Measurements from ENCODE around the gene MRPL36. TPM values are rescaled to one million over a fixed set of nuclear protein-coding genes. Genes with fewer than 3 reads are reported as not detected.

The MRPL36 gene
- total RNA-seq, 1 donor from 2014 or later, result 26.2 TPM

DNA sequence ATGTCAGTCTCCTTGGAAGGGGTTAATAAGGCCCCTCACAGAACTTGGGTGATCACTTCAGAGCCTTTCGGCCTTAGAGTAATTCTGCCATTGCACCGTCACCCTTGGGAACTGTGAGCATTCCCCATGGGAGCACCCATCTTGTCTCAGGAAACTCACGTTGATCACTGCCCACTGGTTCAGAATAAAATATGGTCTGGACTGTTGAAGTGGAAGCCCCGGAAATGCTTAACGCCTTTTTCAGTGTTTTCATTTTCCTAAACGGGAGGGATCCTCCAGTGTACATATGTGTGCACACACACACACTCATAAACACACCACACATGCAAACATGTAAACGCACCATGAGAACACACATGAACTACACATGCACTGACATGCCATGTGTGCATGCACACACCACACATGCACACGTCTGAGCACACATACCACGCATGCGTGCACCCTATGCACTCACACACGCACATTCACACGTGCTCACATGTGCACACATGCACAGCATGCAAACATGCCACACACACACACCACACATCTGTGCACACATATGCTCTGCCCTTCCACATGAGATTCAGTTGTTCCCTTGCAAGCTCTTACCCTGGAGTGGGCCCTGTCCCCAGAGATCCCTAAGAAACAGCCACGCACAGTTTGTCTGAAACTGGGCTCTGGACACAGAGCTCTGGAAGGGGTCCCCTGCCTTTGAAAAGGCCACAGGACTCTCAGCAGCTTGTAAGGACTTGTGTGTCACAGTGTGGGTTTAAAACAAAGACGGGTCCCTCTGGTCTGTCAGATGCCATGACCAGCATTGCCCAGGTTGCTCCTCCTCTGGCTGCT, 17.0 kb downstream of the MRPL36 start:
- no peak for DNase-seq (ENCODE audit: low read depth)

GRCh38 chr5:1781726-1782384, 17.8 kb downstream of the MRPL36 start:
- DNase-seq (ENCODE audit: low read depth), result no peak

DNA sequence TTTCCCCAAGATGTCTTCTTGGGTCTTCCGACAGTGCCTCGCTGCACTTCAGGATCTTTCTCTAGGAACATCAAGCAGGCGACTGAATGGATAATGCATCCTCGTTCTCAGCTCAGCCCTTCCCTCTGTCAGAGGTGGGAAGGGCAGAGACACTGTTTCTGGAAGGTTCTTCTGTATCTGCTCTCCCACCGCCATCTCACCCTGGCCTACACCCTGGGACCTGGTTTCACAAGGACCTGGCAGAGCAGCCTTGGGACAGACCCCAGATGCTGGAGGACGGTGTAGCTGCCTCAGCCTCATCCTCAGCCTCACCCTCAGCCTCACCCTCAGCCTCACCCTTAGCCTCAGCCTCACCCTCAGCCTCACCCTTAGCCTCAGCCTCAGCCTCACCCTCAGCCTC, 18.5 kb downstream of the MRPL36 start:
- DNase-seq (ENCODE audit: low read depth), result no peak

- no peak for DNase-seq (ENCODE audit: low read depth)
Measured at GRCh38 chr5:1780614-1780930, 19.1 kb downstream of the MRPL36 start.

- no peak for DNase-seq (ENCODE audit: low read depth)
Measured at GRCh38 chr5:1779782-1780613, 19.6 kb downstream of the MRPL36 start.

DNA sequence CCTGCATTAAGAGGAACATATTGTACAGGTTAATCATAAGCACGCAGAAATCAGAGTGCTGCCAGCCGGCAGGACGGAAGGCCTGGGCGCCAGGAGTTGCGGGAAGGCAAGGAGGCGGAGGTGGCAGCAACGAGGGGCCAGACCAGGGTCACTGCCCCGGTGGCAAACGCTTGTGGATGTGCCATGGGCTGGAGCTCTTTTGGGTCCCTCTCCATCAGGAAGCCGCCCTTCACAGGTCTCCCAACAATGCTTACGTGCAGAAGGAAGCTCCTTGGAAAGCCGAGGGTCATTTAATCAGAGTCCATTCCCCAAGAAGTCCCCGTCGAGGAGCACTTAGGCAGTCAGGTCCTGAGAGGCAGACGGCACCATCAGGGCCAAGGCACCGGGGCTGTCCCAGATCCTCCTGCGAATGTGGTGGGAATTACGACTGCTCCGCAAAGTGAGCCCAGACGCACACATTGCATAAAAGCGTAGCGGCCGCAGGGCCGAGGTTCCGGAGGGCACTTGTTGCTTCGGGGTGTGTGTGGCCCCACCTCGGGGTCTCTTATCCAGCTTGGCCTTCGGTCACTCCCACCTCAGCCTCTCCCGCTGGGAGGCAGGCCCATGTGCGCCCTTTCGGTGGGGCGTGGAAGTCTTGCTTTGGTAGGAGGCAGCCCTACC, 20.5 kb downstream of the MRPL36 start:
- DNase-seq (ENCODE audit: low read depth), result no peak

- DNase-seq (ENCODE audit: low read depth), result no peak
Measured at GRCh38 chr5:1778138-1779020, 21.3 kb downstream of the MRPL36 start.

- no peak for DNase-seq (ENCODE audit: low read depth)
Measured at GRCh38 chr5:1777281-1778137, 22.1 kb downstream of the MRPL36 start.

DNA sequence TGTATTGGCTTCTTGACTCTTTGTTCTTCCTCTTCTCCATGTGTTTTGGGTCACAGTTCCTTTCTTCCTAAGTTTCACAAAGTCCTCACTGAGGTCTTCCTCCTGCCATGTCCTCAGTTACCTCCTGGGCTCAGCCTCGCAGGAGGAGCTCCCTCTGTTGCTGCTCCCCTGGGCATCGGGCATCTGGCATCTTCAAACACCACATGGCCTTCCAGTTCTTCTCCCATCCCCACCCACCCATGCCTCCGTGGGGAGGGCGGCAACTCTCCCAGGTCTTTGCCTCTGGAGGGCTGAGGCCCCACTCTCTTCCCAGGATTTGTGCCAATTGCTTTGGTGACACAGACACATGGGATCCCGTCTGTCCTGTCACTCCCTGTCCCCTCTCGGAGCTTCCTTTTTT, 22.8 kb downstream of the MRPL36 start:
- DNase-seq (ENCODE audit: low read depth), result no peak

DNA sequence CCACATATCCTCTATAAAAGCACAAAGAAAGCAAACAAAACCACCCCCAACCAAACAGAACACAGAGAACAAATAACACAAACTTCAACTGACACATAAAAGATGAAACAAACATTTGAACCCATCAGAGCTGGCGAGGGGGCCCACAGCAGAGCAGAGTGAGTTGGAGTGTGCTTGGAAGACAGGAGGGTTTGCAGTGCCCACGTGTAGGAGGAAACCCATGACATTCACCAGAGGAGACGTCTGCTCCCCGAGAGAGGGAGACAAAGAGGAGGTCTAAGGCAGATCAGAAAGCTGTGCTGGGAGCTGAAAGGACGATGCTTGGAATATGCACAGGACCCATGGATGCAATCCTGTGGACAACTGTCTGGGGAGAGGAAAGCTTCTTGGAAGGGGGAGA, 27.0 kb downstream of the MRPL36 start:
- peak; percentile 48 for DNase-seq (ENCODE audit: low read depth)

- no peak for DNase-seq (ENCODE audit: low read depth)
Measured at GRCh38 chr5:1771149-1772065, 28.2 kb downstream of the MRPL36 start.

- no peak for DNase-seq (ENCODE audit: low read depth)
Measured at GRCh38 chr5:1770443-1770802, 29.2 kb downstream of the MRPL36 start.

- DNase-seq (ENCODE audit: low read depth), result no peak
Measured at GRCh38 chr5:1769752-1770442, 29.7 kb downstream of the MRPL36 start.

DNA sequence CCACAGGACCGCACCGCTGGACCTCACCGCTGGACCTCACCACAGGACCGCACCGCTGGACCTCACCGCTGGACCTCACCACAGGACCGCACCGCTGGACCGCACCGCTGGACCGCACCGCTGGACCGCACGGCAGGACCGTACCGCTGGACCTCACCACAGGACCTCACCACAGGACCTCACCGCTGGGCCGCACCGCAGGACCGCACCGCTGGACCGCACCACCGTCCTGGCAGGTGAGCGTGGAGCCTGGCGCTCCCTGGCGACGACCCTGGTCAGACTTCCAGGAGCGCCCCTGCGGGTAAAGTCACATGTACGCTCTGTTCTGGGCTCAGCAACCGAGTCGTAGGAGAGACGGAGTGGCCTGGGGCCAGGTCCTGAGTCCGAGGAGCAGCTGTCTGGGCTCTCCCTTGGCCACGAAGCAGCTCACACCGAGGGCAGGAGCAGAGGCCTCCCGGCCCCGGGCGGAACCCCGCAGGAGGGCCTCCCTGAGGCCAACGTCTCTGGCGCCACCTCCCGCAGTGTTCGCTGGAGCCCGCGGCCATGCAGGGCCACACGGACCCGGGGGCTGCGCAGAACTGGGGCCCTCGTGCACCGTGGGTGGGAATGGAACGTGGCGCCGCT, 30.5 kb downstream of the MRPL36 start:
- no peak for DNase-seq (ENCODE audit: low read depth)

DNA sequence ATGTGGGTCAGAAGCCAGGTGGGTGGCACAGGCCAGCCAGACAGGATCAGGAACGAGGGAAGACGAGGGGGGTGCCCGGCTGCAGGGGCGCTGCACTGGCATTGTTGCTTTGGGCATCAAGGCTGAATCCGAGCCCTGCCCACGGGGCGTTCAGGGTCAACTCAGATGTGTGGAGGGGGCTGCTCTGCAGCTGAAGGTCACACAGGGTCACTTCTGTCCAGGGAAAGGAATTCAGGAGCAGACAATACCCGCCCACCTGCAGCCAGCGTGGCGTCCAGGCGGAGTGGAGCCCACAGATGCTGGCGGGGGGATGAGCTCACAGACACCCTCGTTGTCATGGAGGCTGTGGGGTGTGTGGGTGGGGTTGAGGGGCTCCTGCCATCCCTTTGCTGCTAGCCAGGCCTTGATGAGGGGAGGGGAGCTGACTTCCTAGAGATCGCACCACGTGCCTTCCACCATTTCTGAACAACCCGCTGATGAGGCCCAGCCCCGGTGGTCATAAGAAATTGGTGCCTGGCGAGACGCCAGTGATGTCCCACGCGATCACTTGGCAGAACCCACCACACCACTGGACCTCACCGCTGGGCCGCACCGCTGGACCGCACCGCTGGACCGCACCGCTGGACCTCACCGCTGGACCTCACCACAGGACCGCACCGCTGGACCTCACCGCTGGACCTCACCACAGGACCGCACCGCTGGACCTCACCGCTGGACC, 31.2 kb downstream of the MRPL36 start:
- DNase-seq (ENCODE audit: low read depth), result no peak

DNA sequence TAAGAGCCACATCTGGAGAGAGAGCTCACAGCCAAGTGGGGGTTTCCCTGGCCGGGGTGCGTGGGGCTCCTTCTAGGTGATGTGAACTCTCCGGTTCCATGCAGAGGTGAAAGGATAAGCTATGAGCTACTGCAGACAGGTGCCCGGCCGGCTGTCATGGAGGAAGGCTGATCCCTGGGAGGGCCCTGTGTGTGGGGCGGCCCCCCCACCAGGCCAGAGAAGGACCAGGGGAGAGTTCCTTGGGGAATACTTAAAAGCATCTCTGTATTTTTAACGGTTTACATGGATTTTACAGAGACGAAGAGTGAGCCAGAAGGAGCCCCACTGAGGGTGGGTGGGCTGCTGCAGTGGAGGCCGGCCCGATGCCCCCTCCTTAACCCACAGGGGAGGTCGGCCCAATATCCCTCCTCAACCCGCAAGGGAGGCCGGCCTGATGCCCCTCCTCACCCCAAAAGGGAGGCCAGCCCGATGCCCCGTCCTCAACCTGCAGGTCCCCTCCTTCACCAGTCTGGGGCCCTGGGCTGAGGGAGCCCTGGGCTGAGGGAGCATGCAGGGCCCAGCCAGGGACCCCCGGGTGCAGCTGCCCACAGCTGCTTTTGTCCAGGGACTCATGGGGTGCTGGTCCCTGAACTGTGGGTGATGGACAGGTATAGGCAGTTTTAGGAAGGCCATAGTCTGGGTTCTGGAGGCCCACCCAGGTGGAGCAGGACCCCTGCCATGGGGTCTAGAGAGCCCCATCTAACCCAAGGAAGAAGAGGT, 31.9 kb downstream of the MRPL36 start:
- DNase-seq (ENCODE audit: low read depth), result no peak

Data from myocyte (in vitro differentiated cells).